Gastroesophageal sphincter (tissue), 3 donors: Measurements from ENCODE around the gene NKD2.
A peak's percentile ranks its signal among the peaks of the same experiment; 100 is the strongest.

Experiments used
- CTCF ChIP-seq, 4 experiments: fragments of 200-600 bp in 2 of 4; fragments of 450-650 bp in 2 of 4; sonication (generic) in 1 of 4; IDR thresholded peaks; one replicate each; pipeline ENCODE4 v1.5.1; 2017 to 2019; ENCODE audit warnings: antibody characterized with exemption in 4 of 4, mild to moderate bottlenecking in 2 of 4, moderate library complexity in 2 of 4
- EP300 ChIP-seq: sonication (generic); formaldehyde crosslinking; IDR thresholded peaks from one replicate; pipeline ENCODE4 v1.6.1; 2017; ENCODE audit warnings: antibody characterized with exemption, mild to moderate bottlenecking
- POLR2A ChIP-seq, 2 donors: fragments of 450-650 bp; IDR thresholded peaks; one replicate each; pipeline ENCODE4 v1.6.1; 2017; ENCODE audit warnings: antibody characterized with exemption in 2 of 2, mild to moderate bottlenecking in 2 of 2, moderate library complexity in 1 of 2
- POLR2AphosphoS5 ChIP-seq: sonication (generic); formaldehyde crosslinking; IDR thresholded peaks from one replicate; pipeline ENCODE4 v1.6.1; 2017; ENCODE audit warnings: antibody characterized with exemption

DNA sequence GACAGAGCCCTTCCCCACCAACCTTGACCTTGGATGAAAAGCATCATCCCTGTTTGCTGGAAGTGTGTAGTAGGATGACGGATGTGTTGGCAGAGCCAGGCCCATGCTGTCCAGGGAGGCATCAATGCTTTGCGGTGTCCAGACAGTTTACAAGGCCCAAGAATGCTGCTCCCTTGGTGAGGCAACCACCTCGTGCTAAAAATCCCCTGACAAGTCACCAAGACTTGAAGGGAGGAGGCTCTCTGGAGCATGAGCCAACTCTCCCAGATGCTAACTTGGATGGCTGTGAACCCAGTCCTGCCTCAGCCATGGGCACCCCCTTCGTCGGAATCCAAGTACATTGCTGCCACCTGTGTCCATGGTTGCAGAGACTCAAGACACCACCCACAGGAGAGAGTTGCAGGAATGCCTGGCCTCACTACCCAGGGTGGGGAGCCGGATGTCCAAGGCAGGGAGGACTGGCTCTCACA is 9.5 kb upstream of the NKD2 start:
- TF ChIP-seq CTCF (IDR thresholded peaks at IDR 0.05) (no peak), POLR2AphosphoS5 (peak; percentile 13), POLR2A (IDR thresholded peaks at IDR 0.05) (no peak), EP300 (no peak)
